ENCODE measurements around the gene CIPC. TPM values are rescaled to one million over a fixed set of nuclear protein-coding genes. Genes with fewer than 3 reads are reported as not detected.

Gene CIPC
- total RNA-seq, 1 experiment from 2014 or later = 20.6 TPM

- TF ChIP-seq CTCF (IDR thresholded peaks at IDR 0.05 in 2 of 3, conservative IDR thresholded peaks at IDR 0.05 in 1 of 3; ENCODE audit: borderline replicate concordance in 1 of 3, insufficient read depth in 1 of 3, low read depth in 2 of 3, low read length in 2 of 3) = no peak
Measured at GRCh38 chr14:77088645-77089044, 9.4 kb upstream of the CIPC start (continued).

- ATAC-seq = no peak
- RAD21 ChIA-PET (ENCODE audit: low non-redundant PET in 1 of 2, low total read pairs in 2 of 2, uncharacterized antibody in 2 of 2, unreplicated experiment in 2 of 2) = no interaction called here
- CTCF ChIA-PET = interaction anchor here (1.4 to 1.7 kb wide), 2 partner anchors 215 to 219 kb away, joined by 4 to 11 read pairs; no protein-coding TSS in a partner anchor
Measured at GRCh38 chr14:77091518-77091917, 6.5 kb upstream of the CIPC start.

GRCh38 chr14:77092676-77093075 lies 5.4 kb upstream of the CIPC start:
- RAD21 ChIA-PET (ENCODE audit: low non-redundant PET in 1 of 2, low total read pairs in 2 of 2, uncharacterized antibody in 2 of 2, unreplicated experiment in 2 of 2) = interaction anchor here in 1 of 2 experiments (0.6 kb wide), 1 partner anchor 221 kb away, joined by 5 read pairs; no protein-coding TSS in a partner anchor
- Histone ChIP-seq H3K27ac (ENCODE audit: low read depth, low read length) (no peak overlapping the region), H3K9me3 (ENCODE audit: control insufficient read depth in 1 of 2, insufficient read depth in 1 of 2, low read depth in 1 of 2, low read length in 2 of 2) (0 out of 4 replicates have a peak, but pooled peaks cover 3 to 7% of the 10 kb centered on the region in 2 experiments), H3K9ac (ENCODE audit: low read length) (no peak overlapping the region), H3K79me2 (ENCODE audit: insufficient read depth, low read length) (peaks cover 5% of the 10 kb centered on the region), H3K36me3 (ENCODE audit: control insufficient read depth in 1 of 2, insufficient read depth in 2 of 2, low read length in 2 of 2) (no peaks in the 10 kb centered on the region), H3K4me3 (replicated peaks in 1 of 2; ENCODE audit: low read depth in 1 of 2, low read length in 2 of 2) (no peak overlapping the region), H3K27me3 (ENCODE audit: insufficient read depth, low read length) (no peaks in the 10 kb centered on the region), H3K4me2 (ENCODE audit: low read length) (no peak overlapping the region), H3K4me1 (ENCODE audit: control insufficient read depth in 1 of 2, insufficient read depth in 2 of 2, low read length in 2 of 2) (peaks cover 24 to 28% of the 10 kb centered on the region in 2 experiments), H2AFZ (ENCODE audit: low read depth, low read length, poor library complexity, severe bottlenecking) (no peak overlapping the region), H4K20me1 (ENCODE audit: insufficient read depth) (no peaks in the 10 kb centered on the region), H3K9me2 (ENCODE audit: insufficient read depth) (no peaks in the 10 kb centered on the region)
- POLR2A ChIA-PET = no interaction called here
- CTCF ChIA-PET = interaction anchor here (4.0 to 8.4 kb wide), 2 partner anchors 21 to 219 kb away, joined by 44 to 131 read pairs; no protein-coding TSS in a partner anchor
- DNase-seq (ENCODE audit: low read depth, low spot score) (no peak), ATAC-seq (no peak)
- no TSS peak for BruUV-seq (replicated peaks)
- intact Hi-C loops (cut with micrococcal nuclease) = no loop called here
- TF ChIP-seq ELF1 (IDR thresholded peaks at IDR 0.05; ENCODE audit: borderline replicate concordance, low read depth) (no peak), SIN3A (IDR thresholded peaks at IDR 0.05; ENCODE audit: low read depth) (no peak), ZBTB33 (IDR thresholded peaks at IDR 0.05; ENCODE audit: extremely low read depth, insufficient replicate concordance, low read length) (no peak), SP1 (IDR thresholded peaks at IDR 0.05; ENCODE audit: low read depth) (no peak), TCF7L2 (IDR thresholded peaks at IDR 0.05; ENCODE audit: borderline replicate concordance, extremely low read depth, insufficient read depth, insufficient read length) (no peak), SRF (IDR thresholded peaks at IDR 0.05; ENCODE audit: low read depth) (no peak), YY1 (IDR thresholded peaks at IDR 0.05; ENCODE audit: extremely low read depth, insufficient replicate concordance, low read depth, low read length) (no peak), EGR1 (IDR thresholded peaks at IDR 0.05; ENCODE audit: low read depth) (no peak)

More at GRCh38 chr14:77091518-77091917, 6.5 kb upstream of the CIPC start:
- Histone ChIP-seq H4K20me1 (ENCODE audit: insufficient read depth) (no peaks in the 10 kb centered on the region), H3K36me3 (ENCODE audit: control insufficient read depth in 1 of 2, insufficient read depth in 2 of 2, low read length in 2 of 2) (no peaks in the 10 kb centered on the region), H3K4me1 (ENCODE audit: control insufficient read depth in 1 of 2, insufficient read depth in 2 of 2, low read length in 2 of 2) (peaks cover 26 to 27% of the 10 kb centered on the region in 2 experiments), H3K27me3 (ENCODE audit: insufficient read depth, low read length) (no peaks in the 10 kb centered on the region), H3K9me3 (ENCODE audit: control insufficient read depth in 1 of 2, insufficient read depth in 1 of 2, low read depth in 1 of 2, low read length in 2 of 2) (0 out of 4 replicates have a peak, but pooled peaks cover 3 to 7% of the 10 kb centered on the region in 2 experiments), H3K9ac (ENCODE audit: low read length) (no peak overlapping the region), H3K4me3 (replicated peaks in 1 of 2; ENCODE audit: low read depth in 1 of 2, low read length in 2 of 2) (no peak overlapping the region), H3K9me2 (ENCODE audit: insufficient read depth) (no peaks in the 10 kb centered on the region), H3K79me2 (ENCODE audit: insufficient read depth, low read length) (no peaks in the 10 kb centered on the region), H2AFZ (ENCODE audit: low read depth, low read length, poor library complexity, severe bottlenecking) (no peak overlapping the region), H3K4me2 (ENCODE audit: low read length) (no peak overlapping the region), H3K27ac (ENCODE audit: low read depth, low read length) (no peak overlapping the region)
- no TSS peak for BruUV-seq (replicated peaks)
- intact Hi-C loops (cut with micrococcal nuclease) = no loop called here
- no peak for TF ChIP-seq ELF1 (IDR thresholded peaks at IDR 0.05; ENCODE audit: borderline replicate concordance, low read depth)
- peak; percentile 90; the same call in 1 of the 2 replicates for TF ChIP-seq CBX3 (IDR thresholded peaks at IDR 0.05; ENCODE audit: low read depth)
- POLR2A ChIA-PET = interaction anchor here (0.7 kb wide), 1 partner anchor 215 kb away, joined by 3 read pairs; no protein-coding TSS in a partner anchor
- DNase-seq (ENCODE audit: low read depth, low spot score) = no peak
